ENCODE measurements around the gene HS1BP3.

The HS1BP3 gene

DNA sequence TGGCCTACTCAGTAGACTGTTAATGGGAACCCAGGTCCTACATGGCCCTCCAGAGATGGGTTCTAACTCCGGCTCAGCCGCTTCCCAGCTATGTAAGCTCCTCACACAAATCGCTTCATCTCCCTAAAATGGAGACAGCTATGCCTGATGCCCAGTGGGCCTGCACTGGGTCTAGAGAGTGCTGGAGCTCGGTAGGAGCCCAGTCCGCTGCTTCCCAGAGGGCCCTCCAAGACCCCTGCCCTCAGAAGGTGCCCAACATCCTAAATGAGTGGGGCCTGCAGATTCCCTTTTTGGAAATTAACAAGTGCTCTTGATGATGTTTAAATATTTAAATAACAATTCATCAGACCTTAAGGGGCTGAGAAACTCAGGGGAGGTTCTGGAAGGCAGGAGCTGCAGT is 47.1 kb downstream of the HS1BP3 start:
- no peak for DNase-seq (ENCODE audit: low read depth in 2 of 2)

- DNase-seq (ENCODE audit: low read depth in 2 of 2): no peak
Measured at GRCh38 chr2:20602803-20603202, 48.1 kb downstream of the HS1BP3 start.

GRCh38 chr2:20600756-20601325 is 50.1 kb downstream of the HS1BP3 start:
- no peak for DNase-seq (ENCODE audit: low read depth in 2 of 2)

DNA sequence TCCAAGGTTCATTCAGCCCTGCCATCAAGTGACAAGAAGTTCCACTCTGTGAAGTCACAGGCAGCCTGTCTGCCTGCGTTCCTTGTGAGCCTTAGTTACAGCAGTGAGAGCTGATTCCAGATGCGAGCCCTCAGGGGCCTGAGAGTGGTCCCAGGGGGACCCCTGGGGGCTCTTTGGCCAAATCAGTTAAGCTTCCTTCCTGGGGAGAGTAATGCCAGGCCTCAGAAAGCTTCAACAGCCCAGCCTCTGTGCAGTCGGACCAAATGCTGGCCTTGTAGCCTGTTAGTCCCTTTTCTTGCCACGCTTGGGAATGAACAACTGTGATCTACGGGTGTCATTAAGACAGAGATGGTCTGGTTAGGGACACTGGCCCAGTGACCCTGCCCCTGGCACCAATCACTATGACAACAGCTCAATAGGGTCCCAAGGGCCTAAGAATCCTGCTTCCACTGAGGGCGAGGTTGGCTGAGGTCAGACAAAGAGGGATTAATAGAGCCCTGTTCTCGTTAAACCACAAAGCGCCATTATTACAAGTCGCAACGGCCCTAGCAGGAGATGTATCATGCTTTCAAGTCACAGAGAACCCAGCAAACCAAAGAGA is 50.9 kb downstream of the HS1BP3 start:
- no peak for DNase-seq (ENCODE audit: low read depth in 2 of 2)

- no peak for DNase-seq (ENCODE audit: low read depth in 2 of 2)
Measured at GRCh38 chr2:20599001-20599600, 51.8 kb downstream of the HS1BP3 start.

- DNase-seq (ENCODE audit: low read depth in 2 of 2): no peak
Measured at GRCh38 chr2:20597860-20598183, 53.1 kb downstream of the HS1BP3 start.

DNA sequence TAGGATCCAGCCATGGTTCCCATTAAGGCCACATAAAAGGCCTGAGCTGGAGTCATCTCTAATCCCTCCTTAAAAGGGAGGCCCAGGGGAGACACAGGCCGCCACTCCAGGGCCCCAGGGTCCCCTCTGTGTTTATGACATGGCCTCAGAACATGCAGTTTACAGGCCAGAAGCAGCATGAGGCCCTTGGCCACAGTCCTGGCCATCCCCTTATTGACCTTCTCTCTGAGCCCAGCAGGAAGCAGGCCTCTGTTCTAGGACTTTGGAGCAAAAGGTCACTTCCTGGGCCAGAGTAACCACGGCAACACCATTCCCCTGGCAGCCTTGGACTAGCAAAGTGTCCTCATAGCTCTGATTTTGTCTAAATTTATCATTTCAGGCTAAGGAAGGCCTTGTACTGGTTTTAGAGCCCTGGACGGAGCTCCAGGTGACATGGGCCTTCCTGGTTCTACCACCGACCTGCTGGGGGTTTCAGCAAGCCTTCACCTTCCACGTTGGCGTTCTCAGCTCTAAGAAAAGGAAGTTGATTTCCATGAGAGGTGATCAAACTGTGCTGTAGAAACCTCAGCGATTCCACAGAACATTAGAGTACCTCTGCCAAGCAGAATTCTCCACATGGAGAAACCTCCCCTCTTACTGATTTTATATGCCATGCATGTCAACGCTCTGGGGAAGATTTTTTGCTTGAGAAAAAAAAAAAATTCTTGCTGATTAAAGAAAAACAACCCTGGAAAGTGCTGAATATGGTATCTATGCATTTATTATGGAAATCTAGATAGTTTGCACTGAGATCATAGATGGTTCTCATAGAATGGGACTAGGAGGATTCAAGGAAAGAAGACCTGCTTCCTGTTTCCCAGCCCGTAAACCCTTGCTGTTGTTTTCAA is 53.7 kb downstream of the HS1BP3 start:
- DNase-seq (ENCODE audit: low read depth in 2 of 2): no peak

DNA sequence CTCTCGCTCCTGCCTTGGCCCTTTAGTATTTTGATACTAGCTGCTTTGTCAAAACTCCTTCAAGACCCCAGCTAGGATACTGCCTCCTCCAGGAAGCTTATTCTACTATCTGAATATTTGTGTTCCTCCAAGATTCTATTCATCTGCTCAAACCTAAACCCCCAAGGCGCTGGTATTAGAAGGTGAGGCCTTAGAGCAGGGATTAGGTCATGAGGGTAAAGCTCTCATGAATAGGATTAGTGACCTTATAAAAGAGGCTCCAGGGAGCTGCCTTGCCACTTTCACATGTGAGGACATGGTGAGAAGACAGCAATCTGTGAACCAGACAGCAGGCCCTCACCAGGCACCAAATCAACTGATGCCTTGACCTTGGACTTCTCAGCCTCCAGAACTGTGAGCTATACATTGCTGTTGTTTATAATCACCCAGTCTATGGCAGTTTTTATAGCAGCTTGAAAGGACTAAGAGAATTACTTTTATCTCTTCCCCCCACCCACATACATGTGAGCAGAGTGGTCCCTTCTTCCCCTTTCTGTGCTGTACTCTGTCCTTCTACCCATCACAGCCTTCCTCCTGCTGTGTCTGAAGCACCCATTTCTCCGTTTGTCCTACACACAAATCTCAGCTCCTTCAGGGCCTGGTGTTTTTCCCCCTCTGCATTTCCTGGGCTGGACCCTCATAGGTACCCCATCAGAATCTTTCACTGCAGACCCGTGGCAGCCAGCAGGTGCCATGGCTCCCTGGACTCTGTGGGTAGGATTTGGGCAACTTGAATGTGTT is 54.5 kb downstream of the HS1BP3 start:
- DNase-seq (ENCODE audit: low read depth in 2 of 2): no peak

DNA sequence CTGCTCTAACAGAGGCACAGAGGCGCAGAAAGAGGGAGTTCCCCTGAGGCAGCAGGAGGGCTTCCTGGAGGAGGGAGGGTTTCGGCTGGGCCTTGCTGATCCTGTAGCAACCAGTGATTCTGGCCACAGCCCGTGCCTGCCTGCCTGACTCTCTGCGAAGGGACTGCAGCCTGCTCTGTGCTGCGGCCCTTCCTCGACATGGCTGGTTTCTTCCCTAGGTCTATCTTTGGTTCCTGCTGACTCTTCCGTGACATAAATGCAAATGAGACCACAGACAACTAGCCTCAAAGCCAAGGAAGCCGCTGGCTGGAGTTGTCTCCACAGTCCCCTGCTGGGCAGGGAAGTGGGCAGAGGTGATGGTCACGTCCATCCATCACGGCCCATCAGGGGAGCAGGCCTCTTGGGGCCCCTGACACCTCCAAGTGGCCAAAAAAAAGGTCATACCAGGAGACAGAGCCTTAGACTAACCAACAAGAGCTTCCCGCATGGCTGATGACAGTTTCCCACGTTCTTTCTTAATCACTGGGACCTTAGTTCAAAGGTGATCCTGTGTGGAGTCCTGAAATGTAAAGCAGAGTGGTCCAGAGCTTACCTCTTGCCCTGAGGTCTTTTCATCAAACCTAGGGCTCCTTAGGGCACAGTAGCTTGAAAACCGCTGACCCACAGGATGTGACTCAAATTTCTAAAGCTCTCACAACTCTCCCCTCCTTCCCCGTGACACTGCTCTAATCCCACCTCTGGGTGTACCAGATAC is 55.3 kb downstream of the HS1BP3 start:
- DNase-seq (ENCODE audit: low read depth in 2 of 2): no peak

- no peak for DNase-seq (ENCODE audit: low read depth in 2 of 2)
Measured at GRCh38 chr2:20594957-20595356, 55.9 kb downstream of the HS1BP3 start.

GRCh38 chr2:20594048-20594750 is 56.7 kb downstream of the HS1BP3 start:
- DNase-seq (ENCODE audit: low read depth in 2 of 2): no peak

DNA sequence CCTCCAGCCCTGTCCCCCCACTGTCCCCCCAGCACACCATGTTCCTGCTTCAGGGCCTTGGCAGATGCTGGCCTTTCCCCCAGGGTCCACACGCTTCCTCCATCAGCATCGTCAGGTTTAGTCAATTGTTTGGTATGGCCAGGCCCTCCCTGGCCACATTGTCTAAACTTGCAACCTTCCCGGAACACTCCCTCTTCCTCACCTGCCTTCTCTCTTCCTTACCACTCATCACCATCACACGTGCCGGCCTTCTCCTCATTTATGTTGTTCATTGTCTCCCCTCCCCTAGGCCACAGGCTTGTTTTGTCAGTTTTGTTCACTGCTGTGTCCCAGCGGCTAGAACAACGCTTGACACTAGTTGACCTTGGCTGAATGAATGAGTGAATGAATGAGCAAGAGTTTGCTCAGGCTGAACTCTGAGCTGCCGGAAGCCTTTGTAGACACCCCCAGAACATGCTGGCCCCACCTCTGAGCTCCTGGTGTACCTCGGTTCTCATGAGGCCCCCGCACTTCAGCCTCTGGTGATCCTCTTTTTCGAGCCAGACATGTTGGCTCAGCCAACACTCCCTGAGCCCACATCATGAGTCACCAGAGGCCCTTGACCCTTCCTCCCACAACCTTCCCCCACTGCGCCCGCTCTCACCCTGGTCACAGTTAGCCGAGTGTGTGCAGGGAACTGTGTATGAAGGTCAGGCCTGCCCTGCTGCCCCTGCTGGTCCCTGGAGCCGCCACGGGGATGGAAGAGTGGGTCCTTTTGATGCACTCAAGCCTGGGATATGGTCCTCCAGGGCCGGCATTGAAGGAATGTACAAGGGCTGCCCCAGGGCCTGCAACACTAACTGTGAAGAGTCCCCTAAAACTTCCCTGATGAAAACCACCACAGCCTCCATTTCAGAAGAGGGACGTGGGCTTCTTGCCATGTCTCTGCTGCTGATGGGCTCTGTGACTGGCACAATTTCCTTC is 57.5 kb downstream of the HS1BP3 start:
- DNase-seq (ENCODE audit: low read depth in 2 of 2): no peak

DNA sequence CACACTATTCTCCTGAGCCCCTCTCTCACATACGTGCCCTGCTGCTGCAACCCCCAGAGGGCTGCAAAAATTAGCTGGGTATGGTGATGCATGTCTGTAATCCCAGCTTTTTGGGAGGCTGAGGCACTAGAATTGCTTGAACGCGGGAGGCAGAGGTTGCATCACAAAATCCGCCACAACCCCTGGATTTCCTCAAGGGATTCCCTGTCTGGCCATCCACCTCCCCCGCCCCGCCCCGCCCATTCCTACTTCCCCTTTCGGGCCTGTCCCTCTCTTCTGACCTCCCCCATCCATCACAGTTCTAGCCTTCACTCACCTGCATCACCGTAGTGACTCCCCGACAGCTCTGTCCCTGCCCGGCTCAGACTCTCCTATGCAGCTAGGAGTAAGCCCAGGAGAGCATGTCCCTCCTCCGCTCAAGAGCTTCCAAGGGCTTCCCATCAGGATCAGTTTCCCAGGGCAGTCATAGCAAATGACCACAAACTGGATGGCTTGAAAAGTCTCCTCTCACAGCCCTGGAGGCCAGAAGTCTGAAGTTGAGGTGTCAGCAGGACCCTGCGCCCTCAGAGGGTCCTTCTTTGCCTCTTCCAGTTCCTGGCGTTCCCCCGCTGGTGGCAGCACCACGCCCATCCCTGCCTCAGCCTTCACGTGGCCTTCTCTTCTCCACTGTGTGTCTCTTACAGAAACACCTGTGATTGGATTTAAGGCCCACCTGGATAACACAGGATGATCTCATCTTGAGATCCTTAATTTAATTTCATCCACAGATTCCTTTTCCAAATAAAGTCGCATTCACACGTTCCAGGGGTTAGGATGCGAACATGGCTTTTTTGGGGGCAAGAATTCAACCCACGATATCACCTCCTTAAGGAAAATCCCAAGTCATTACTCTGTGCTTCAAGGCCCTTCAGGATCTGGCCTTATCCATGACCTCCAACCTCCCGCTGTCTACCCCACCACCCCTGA is 58.5 kb downstream of the HS1BP3 start:
- DNase-seq (ENCODE audit: low read depth in 2 of 2): no peak

DNA sequence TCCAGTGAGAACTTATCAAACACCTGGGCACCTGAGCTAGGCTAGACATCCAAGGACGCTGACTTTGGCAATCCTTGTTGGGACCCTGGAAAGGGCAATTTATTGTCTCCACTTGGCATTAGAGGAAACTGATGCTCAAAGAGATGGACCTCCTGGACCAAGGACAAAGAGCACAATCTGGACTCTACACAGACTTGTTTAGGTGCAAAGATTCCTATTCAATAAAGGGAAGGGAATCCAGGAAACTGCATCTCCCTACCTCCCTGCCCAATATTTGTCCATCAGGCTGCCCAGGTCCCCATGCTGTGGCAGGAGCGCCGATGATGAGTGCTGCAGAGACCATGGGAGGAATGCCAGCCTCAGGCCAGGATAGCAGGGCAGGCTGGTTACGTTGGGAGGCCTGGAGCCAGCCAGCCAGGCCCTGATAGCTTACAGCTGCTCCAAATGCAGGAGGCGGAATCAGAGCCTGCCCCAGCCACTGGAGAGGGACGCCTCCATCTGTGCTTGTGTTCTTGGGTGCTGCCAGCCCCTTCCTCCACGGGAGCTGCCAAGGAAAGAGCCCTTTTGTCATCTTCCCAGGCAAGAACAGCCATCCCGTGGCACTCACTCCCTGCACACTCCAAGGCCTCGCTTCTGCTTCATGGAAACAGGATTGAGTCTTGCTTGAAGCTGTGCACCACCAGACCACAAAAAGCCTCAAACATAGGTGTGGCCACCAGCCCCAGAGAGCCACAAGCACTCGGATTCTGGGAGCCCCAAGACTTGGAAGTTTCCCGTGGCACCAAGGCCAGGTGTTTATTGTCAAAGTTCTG is 60.0 kb downstream of the HS1BP3 start:
- DNase-seq (ENCODE audit: low read depth in 2 of 2): no peak

DNA sequence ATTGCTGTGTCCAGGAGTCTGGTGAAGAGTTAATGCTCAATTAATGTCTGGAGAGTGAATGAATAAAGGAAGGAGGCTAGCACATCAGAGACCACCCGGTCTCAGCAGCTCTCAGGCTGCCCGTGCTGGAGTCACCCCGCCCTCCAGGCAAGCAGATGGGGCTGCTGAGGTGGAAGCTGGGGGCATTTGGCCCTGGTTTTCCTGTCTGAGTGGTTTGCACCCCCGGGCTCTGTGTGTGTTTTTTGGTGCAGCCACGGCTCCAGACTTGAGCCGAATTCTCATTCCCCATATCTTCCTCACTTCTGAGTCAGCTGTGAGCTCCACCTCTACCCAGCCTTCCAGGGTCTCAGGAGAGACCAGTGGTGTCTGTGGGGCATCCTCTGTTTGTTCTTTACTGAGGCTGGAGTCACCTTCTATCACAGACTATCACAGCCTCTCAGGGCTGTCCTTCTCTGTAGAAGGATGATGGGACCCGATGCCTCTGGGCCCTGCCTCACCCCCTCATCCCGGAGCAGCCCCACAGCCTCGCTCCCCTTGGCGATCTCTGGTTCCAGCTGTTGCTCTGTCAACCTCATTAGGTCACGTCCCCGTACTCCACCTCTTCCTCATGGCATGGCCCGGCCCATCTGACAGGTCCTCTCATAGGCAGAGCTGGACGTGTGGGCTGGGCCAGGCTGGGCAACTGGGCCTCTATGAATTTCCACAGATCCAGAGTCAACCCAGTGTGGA is 60.8 kb downstream of the HS1BP3 start:
- no peak for DNase-seq (ENCODE audit: low read depth in 2 of 2)
